Psoas muscle (tissue), 8 donors: ENCODE data around the gene GPR176. TPM values are rescaled to one million over a fixed set of nuclear protein-coding genes. Genes with fewer than 3 reads are reported as not detected.

ENCODE experiments used
- ATAC-seq, 4 donors: fragments of 200-7000 bp; cut with Tn5 transposase; one replicate each; pipeline ENCODE4 v1.9.1; 2020; ENCODE audit warnings: moderate library complexity in 3 of 4, mild to moderate bottlenecking in 2 of 4
- DNase-seq, 2 donors: peaks; one replicate each; pipeline ENCODE4 v3.0.0-alpha.2; 2020
- H3K27ac ChIP-seq: fragments of 200-600 bp; one replicate; pipeline ENCODE4 v1.8.0; 2022
- H3K27me3 ChIP-seq, 3 donors: fragments of 200-600 bp in 1 of 3; one replicate each; pipeline versions ENCODE4 v1.6.1 to v1.8.0; 2013 to 2022; ENCODE audit warnings: low read length in 2 of 3, mild to moderate bottlenecking in 2 of 3, moderate library complexity in 1 of 3; ENCODE audit not compliant: insufficient read depth in 3 of 3
- H3K36me3 ChIP-seq, 2 donors: fragments of 200-600 bp in 1 of 2; one replicate each; pipeline versions ENCODE4 v1.6.1 to v1.8.0; 2013 to 2022; ENCODE audit warnings: low read depth in 1 of 2, mild to moderate bottlenecking in 1 of 2, moderate library complexity in 1 of 2; ENCODE audit not compliant: insufficient read depth in 1 of 2
- H3K4me1 ChIP-seq: fragments of 200-600 bp; one replicate; pipeline ENCODE4 v1.8.0; 2022
- H3K4me3 ChIP-seq: fragments of 200-600 bp; one replicate; pipeline ENCODE4 v1.8.0; 2022; ENCODE audit warnings: mild to moderate bottlenecking
- H3K9me3 ChIP-seq: fragments of 200-600 bp; one replicate; pipeline ENCODE4 v1.8.0; 2022
- WGBS, 3 donors: extraction: QIAGEN DNeasy Blood & Tissue Kit; methylation state at CpG; one replicate each; pipeline versions ENCODE4 v1.1.6 to v1.1.7; 2013; 5-methylcytosine and 5-hydroxymethylcytosine counted together
- intact Hi-C, 2 donors: fragments of 100-400 bp; cut with DNase I; formaldehyde crosslinking; loops; one replicate each; pipeline versions ENCODE4 v1.11.0 to v1.14.2; 2022
- polyA plus RNA-seq, 3 donors: library from polyadenylated mRNA; stranded (reverse); fragments of 200-250 nt; gene quantifications; one replicate each; pipeline ENCODE4 v1.2.3, GENCODE V29; 2013
- total RNA-seq, 4 donors: library from RNA; stranded (reverse); fragmentation: NEBNext Ultra II Directional in 2 of 4; extraction: Animal tissue kit (Norgen Biotek cat#: 25700) in 2 of 4; gene quantifications; one replicate each; pipeline versions ENCODE4 v1.2.1 to v1.2.4, GENCODE V29; 2021 to 2023
- TF ChIP-seq, protein P1 (sequence below): fragments of 200-600 bp; IDR thresholded peaks from one replicate; pipeline ENCODE4 v1.8.0; 2022; ENCODE audit warnings: antibody characterized with exemption
- donor health status: healthy with polysubstance abuse.
- donor health status: DM: no; HTN: no; CAD: no; lungs with moderate emphysema.
- donor health status: Bipolar disorder and iron deficiency.
- donor health status: healthy.
- donor health status: DM: yes; HTN: yes; CAD: no.
- donor health status: DM: no; HTN: no; CAD: no.
- donor health status: DM: no; HTN: no; CAD: no.
- donor health status: DM: yes; HTN: yes; CAD: no.

GPR176 gene
- total and polyA plus RNA-seq, 7 donors: 0.30 to 1.3 (median 0.83) TPM

GRCh38 chr15:39935241-39935640 is 15.2 kb upstream of the GPR176 start:
- Histone ChIP-seq H3K4me1 (peaks cover 26% of the 10 kb centered on the region), H3K9me3 (no peaks in the 10 kb centered on the region), H3K27ac (no peak overlapping the region), H3K4me3 (peak overlapping the region; percentile 85), H3K27me3 (no peaks in the 10 kb centered on the region), H3K36me3 (peaks cover 0 to 28% of the 10 kb centered on the region in 2 donors)
- WGBS, 3 donors: 92 to 95% (median 94%) methylated on average over 4 of the region's 4 CpGs
- TF ChIP-seq, protein P1, sequence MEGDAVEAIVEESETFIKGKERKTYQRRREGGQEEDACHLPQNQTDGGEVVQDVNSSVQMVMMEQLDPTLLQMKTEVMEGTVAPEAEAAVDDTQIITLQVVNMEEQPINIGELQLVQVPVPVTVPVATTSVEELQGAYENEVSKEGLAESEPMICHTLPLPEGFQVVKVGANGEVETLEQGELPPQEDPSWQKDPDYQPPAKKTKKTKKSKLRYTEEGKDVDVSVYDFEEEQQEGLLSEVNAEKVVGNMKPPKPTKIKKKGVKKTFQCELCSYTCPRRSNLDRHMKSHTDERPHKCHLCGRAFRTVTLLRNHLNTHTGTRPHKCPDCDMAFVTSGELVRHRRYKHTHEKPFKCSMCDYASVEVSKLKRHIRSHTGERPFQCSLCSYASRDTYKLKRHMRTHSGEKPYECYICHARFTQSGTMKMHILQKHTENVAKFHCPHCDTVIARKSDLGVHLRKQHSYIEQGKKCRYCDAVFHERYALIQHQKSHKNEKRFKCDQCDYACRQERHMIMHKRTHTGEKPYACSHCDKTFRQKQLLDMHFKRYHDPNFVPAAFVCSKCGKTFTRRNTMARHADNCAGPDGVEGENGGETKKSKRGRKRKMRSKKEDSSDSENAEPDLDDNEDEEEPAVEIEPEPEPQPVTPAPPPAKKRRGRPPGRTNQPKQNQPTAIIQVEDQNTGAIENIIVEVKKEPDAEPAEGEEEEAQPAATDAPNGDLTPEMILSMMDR: no peak
- DNase-seq: no peak
- ATAC-seq: no peak
- intact Hi-C loops: no loop called here

- DNase-seq: no peak
- Histone ChIP-seq H3K4me1 (peaks cover 26% of the 10 kb centered on the region), H3K27me3 (no peaks in the 10 kb centered on the region), H3K4me3 (peak overlapping the region; percentile 85), H3K27ac (peak overlapping the region; percentile 88), H3K9me3 (no peaks in the 10 kb centered on the region), H3K36me3 (peaks cover 0 to 21% of the 10 kb centered on the region in 2 donors)
- 13 to 17% (median 15%) methylated on average over 11 to 13 of the region's 13 CpGs for WGBS, 3 donors
- TF ChIP-seq, protein P1: no peak
- intact Hi-C loops: loop anchor here in 1 of 2 donors (5.0 kb wide), 1 partner anchor 147 kb away; no protein-coding TSS in a partner anchor
- peak in 2 of 4 donors; percentile 1 to 11 for ATAC-seq
These were observed 14.5 kb upstream of the GPR176 start for GRCh38 chr15:39934397-39935071.

DNA sequence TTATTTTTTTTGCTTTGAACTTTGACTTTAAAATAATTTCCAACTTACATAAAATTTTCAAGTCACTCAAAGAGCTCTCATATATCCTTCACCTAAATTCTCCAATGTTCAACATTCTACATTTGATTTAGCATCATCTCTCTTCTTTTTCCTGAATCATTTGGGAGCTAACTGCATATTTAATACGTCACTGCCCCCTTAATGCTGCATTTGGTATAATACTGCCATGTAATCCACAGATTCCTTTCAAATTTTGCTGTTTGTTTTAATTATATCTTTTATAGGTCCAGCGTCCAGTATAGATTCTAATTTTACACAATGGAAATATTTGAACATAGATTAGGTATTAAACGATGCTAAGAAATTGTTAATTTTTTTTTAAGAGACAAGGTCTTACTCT is 11.5 kb upstream of the GPR176 start:
- intact Hi-C loops: loop anchor here in 1 of 2 donors (5.0 kb wide), 1 partner anchor 144 kb away; no protein-coding TSS in a partner anchor
- TF ChIP-seq, protein P1: no peak
- ATAC-seq (no peak), DNase-seq (no peak)
- H3K27me3 ChIP-seq: no peaks in the 10 kb centered on the region
- 68 to 84% (median 73%) methylated on average over 3 of the region's 3 CpGs for WGBS, 3 donors
- H3K27ac ChIP-seq: no peak overlapping the region
- no peaks in the 10 kb centered on the region for H3K9me3 ChIP-seq
- peaks cover 15% of the 10 kb centered on the region for H3K4me1 ChIP-seq
- H3K4me3 ChIP-seq: no peak overlapping the region
- H3K36me3 ChIP-seq: peaks cover 0 to 8% of the 10 kb centered on the region in 2 donors

DNA sequence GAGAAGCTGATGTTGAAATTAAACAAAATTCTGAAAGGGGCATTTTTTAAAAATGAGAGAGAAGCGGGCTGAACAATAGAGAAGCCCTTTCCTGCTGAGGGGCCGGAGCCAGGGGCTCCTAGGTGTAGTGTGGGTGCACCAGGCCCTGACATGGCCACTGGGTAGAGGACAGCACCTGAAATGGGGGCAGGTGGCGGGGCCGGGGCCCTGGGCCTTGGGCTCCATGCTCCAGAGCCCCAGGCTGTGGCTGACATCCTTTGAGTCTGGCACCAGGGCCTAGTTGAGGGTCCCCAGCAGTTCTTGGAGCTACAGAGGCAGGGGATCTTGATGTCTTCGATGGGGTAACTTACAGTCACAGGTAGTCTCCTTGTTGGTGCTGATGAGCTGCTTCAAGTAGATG is 6.5 kb upstream of the GPR176 start:
- Histone ChIP-seq H3K4me1 (no peaks in the 10 kb centered on the region), H3K36me3 (no peaks in the 10 kb centered on the region), H3K9me3 (no peaks in the 10 kb centered on the region), H3K27ac (no peak overlapping the region), H3K4me3 (no peak overlapping the region), H3K27me3 (no peaks in the 10 kb centered on the region)
- ATAC-seq (no peak), DNase-seq (no peak)
- intact Hi-C loops: loop anchor here in 1 of 2 donors (10.0 kb wide), 1 partner anchor 142 kb away; the partner anchor contains the start of gene FSIP1
- TF ChIP-seq, protein P1: no peak
- 90 to 96% (median 92%) methylated on average over 5 of the region's 5 CpGs for WGBS, 3 donors
